Vagina (tissue), 2 donors: ENCODE results near the gene H19. TPM values are rescaled to one million over a fixed set of nuclear protein-coding genes. Genes with fewer than 3 reads are reported as not detected.

Source experiments
- DNase-seq, 2 donors: peaks; one replicate each; pipeline ENCODE4 v3.0.0-alpha.2; 2017; ENCODE audit errors: extremely low spot score in 2 of 2
- H3K27ac ChIP-seq: fragments of 200-600 bp; sonication (generic); one replicate; pipeline ENCODE4 v1.5.1; 2019
- H3K27me3 ChIP-seq: fragments of 200-600 bp; sonication (generic); one replicate; pipeline ENCODE4 v1.5.1; 2019
- H3K36me3 ChIP-seq, 2 donors: fragments of 200-600 bp; sonication (generic); one replicate each; pipeline ENCODE4 v1.5.1; 2017 to 2019
- H3K4me1 ChIP-seq: fragments of 200-600 bp; sonication (generic); one replicate; pipeline ENCODE4 v1.5.1; 2019
- H3K4me3 ChIP-seq, 2 donors: fragments of 200-600 bp; sonication (generic); 1 replicate in 1 of 2; 2 replicates in 1 of 2; pipeline ENCODE4 v1.5.1; 2016 to 2019
- H3K9me3 ChIP-seq: fragments of 200-600 bp; sonication (generic); one replicate; pipeline ENCODE4 v1.5.1; 2019
- POLR2A ChIP-seq, 2 donors: fragments of 450-650 bp; IDR thresholded peaks; one replicate each; pipeline ENCODE4 v1.6.1; 2017; ENCODE audit warnings: antibody characterized with exemption in 2 of 2, mild to moderate bottlenecking in 2 of 2, moderate library complexity in 2 of 2
- POLR2AphosphoS5 ChIP-seq, 2 donors: sonication (generic); formaldehyde crosslinking; IDR thresholded peaks; one replicate each; pipeline ENCODE4 v1.9.0; 2017; ENCODE audit warnings: antibody characterized with exemption in 2 of 2, mild to moderate bottlenecking in 2 of 2, low read depth in 1 of 2; ENCODE audit not compliant: insufficient read depth in 1 of 2
- intact Hi-C: fragments of 100-400 bp; cut with DNase I; formaldehyde crosslinking; loops from one replicate; pipeline ENCODE4 v1.15.1; 2023
- microRNA counts, 2 donors: library from miRNA; unstranded; fragments of <30 nt; microRNA quantifications; one replicate each; lab custom pipeline; 2016 to 2017
- small RNA-seq: library from RNA; depleted of rRNA; stranded (forward); fragments of <200 nt; gene quantifications from one replicate; pipeline ENCODE3, GENCODE V24; 2016
- total RNA-seq: library from RNA; depleted of rRNA; stranded (reverse); fragments of >200 nt; gene quantifications from one replicate; pipeline ENCODE4 v1.2.3, GENCODE V29; 2016
- TF ChIP-seq, protein P1 (sequence below), 3 experiments: fragments of 450-650 bp in 2 of 3; fragments of 200-600 bp in 1 of 3; sonication (generic) in 1 of 3; IDR thresholded peaks; one replicate each; pipeline ENCODE4 v1.5.1; 2017 to 2019; ENCODE audit warnings: antibody characterized with exemption in 3 of 3, mild to moderate bottlenecking in 2 of 3, moderate library complexity in 2 of 3

The H19 gene
- total RNA-seq, 1 donor from 2014 or later, result 252 TPM

DNA sequence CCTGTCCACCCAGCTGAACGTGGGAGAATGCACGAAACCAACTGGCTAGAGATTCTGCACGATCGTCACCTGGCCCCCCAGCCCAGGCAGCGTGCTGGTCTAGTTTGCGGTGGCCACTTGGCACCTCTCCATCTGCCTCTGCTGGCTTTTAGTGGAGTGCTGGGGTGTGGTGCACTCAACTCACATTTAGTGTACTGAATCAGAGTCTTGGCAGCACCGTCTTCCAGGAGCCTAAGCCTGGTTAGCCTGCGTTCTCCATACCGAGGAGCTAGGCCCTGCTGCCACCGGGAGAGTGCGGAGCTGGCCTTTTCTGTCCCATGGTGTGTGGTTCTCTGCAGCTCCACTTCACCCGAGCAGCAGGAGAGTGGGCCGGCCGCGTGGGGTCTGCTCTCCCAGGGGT is 47.7 kb downstream of the H19 start:
- TF ChIP-seq POLR2A (IDR thresholded peaks at IDR 0.05) (no peak), POLR2AphosphoS5 (IDR thresholded peaks at IDR 0.05; ENCODE audit: insufficient read depth in 1 of 2, low read depth in 1 of 2) (no peak)
- TF ChIP-seq, protein P1, sequence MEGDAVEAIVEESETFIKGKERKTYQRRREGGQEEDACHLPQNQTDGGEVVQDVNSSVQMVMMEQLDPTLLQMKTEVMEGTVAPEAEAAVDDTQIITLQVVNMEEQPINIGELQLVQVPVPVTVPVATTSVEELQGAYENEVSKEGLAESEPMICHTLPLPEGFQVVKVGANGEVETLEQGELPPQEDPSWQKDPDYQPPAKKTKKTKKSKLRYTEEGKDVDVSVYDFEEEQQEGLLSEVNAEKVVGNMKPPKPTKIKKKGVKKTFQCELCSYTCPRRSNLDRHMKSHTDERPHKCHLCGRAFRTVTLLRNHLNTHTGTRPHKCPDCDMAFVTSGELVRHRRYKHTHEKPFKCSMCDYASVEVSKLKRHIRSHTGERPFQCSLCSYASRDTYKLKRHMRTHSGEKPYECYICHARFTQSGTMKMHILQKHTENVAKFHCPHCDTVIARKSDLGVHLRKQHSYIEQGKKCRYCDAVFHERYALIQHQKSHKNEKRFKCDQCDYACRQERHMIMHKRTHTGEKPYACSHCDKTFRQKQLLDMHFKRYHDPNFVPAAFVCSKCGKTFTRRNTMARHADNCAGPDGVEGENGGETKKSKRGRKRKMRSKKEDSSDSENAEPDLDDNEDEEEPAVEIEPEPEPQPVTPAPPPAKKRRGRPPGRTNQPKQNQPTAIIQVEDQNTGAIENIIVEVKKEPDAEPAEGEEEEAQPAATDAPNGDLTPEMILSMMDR (IDR thresholded peaks at IDR 0.05), result no peak
- intact Hi-C loops, result no loop called here

DNA sequence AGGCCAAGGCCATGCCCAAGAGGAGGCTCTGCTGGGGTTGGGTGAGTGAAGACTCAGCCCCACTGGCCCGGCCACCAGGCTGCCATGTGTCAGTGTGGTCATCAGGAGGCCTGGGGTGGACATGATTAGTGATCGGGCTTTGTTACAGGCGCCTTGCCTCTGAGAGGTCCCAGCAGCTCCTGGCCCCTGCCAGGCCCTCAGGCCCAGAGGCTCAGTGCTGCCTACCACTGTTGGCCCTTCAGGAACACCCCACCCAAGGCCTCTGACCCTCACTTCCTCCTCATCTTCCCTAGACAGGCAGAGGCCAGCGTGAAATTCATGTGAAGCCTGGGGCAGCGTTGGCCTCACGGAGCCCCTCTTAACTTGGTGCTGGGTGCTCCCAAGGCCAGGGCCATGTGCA is 48.3 kb downstream of the H19 start:
- no peaks in the 10 kb centered on the region for H3K36me3 ChIP-seq
- no peaks in the 10 kb centered on the region for H3K4me1 ChIP-seq
- intact Hi-C loops, result no loop called here
- no peak overlapping the region for H3K27ac ChIP-seq
- DNase-seq, result no peak
- TF ChIP-seq POLR2A (IDR thresholded peaks at IDR 0.05) (no peak), POLR2AphosphoS5 (IDR thresholded peaks at IDR 0.05; ENCODE audit: insufficient read depth in 1 of 2, low read depth in 1 of 2) (no peak)
- TF ChIP-seq, protein P1 (IDR thresholded peaks at IDR 0.05), result no peak
- H3K4me3 ChIP-seq, result no peak overlapping the region
- H3K9me3 ChIP-seq, result no peaks in the 10 kb centered on the region
- H3K27me3 ChIP-seq, result no peaks in the 10 kb centered on the region

More for the DNA sequence above, 47.7 kb downstream of the H19 start:
- Histone ChIP-seq H3K4me1 (no peaks in the 10 kb centered on the region), H3K27me3 (no peaks in the 10 kb centered on the region), H3K9me3 (no peaks in the 10 kb centered on the region), H3K36me3 (no peaks in the 10 kb centered on the region), H3K27ac (no peak overlapping the region), H3K4me3 (no peak overlapping the region)
- DNase-seq, result no peak

DNA sequence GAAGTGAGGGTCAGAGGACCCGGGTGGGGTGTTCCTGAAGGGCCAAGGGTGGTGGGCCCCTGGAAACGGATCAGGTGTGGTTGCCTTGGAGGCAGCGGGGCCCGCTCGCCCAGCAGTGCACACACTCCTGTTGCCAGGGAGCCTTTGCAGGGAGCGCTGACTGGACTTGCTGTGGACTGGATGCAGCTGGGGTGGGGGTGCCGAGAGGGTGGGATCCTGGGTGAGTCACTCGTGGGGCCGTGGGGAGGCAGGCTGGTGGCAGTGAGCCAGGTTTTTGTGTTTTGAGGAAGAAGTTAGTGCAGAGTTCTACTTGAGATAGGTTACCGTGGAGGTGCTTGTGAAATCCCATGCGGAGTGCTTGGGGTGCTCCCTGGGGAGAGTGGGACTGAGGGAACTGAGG is 49.3 kb downstream of the H19 start:
- H3K36me3 ChIP-seq, result no peaks in the 10 kb centered on the region
- H3K4me1 ChIP-seq, result no peaks in the 10 kb centered on the region
- intact Hi-C loops, result no loop called here
- no peak for DNase-seq
- no peaks in the 10 kb centered on the region for H3K9me3 ChIP-seq
- H3K27me3 ChIP-seq, result no peaks in the 10 kb centered on the region
- TF ChIP-seq POLR2AphosphoS5 (IDR thresholded peaks at IDR 0.05; ENCODE audit: insufficient read depth in 1 of 2, low read depth in 1 of 2), result no peak
- H3K4me3 ChIP-seq, result no peak overlapping the region
- no peak overlapping the region for H3K27ac ChIP-seq

DNA sequence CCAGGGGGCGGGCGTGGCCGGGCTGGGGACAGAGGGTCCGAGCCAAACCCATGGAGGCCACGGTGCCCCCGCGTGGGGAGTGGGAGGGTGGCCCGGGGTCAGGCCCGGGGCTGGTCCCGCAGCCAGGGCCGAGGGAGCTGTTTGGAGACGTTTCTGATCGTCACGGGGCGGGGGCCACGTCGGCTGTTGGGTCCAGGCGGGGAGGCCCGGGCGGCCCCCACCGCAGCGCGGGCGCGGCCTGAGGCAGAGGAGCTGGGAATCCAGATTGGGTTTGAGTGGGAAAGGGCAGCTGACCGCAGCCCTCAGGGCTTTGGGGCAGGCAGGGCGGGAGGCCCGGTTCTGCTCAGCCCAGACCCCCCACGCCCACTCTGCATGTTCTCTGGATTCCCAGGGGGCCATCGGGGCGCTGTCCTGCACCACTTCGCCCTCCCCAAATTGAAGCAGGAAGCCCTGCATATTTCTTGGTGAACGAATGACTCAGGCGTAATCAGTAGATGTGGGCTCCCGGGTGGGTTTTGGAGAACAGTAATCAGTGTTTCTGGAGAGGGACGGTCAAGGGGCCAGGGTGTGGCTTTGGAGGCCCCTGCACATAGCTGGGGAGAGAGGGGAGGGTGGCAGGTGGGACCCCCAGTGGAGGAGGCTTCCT is 49.9 kb downstream of the H19 start:
- no peak for DNase-seq
- TF ChIP-seq POLR2AphosphoS5 (IDR thresholded peaks at IDR 0.05; ENCODE audit: insufficient read depth in 1 of 2, low read depth in 1 of 2) (no peak), POLR2A (IDR thresholded peaks at IDR 0.05) (no peak)
- TF ChIP-seq, protein P1 (IDR thresholded peaks at IDR 0.05), result no peak
- intact Hi-C loops, result no loop called here
- H3K27me3 ChIP-seq, result no peaks in the 10 kb centered on the region
- H3K36me3 ChIP-seq, result no peaks in the 10 kb centered on the region
- H3K9me3 ChIP-seq, result no peaks in the 10 kb centered on the region
- H3K4me3 ChIP-seq, result no peak overlapping the region
- H3K4me1 ChIP-seq, result no peaks in the 10 kb centered on the region
- no peak overlapping the region for H3K27ac ChIP-seq

DNA sequence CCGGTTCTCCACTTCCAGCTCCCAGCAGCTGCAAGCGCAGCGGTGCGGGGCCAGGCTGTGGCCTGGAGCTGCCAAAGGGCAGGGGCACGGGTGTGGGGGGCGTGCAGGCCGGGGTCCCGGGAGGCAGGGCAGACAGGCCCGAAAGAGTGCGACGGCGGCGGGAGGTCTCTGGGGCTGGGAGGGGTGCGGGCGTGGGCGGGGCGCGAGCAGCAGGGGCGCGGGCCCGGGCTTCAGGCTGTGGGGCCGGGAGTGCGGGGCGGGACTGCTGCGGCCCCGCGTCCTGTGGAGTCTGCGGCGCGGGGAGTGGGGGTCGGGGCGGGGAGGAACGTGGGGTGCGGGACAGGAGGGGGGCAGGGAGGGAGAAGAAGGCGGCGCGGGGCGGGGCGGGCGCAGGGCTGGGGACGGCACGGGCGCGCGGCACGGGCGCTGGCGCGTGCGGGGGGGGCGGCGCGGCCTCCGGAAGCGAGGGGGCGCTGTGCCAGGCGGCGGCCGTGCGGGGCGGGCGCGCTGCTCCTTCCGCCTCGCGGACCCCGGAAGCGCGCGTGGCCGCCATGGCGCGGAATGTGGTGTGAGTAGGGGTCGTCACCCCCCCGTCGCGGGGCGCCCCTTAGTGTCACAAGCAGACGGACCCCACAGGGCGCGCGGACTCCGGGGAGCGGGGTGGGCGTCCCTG is 50.7 kb downstream of the H19 start, which contains the start of gene MRPL23:
Gene MRPL23 (plus strand): TSS at position 521 of the 673 bp plus-strand sequence. CDS start 31 bp downstream, at position 552.
- intact Hi-C loops, result no loop called here
- no peaks in the 10 kb centered on the region for H3K27me3 ChIP-seq
- H3K27ac ChIP-seq, result no peak within 1 kb of the TSS
- no peaks in the 10 kb centered on the region for H3K9me3 ChIP-seq
- TF ChIP-seq, protein P1 (IDR thresholded peaks at IDR 0.05), result no peak
- TF ChIP-seq POLR2AphosphoS5 (IDR thresholded peaks at IDR 0.05; ENCODE audit: insufficient read depth in 1 of 2, low read depth in 1 of 2) (no peak), POLR2A (IDR thresholded peaks at IDR 0.05) (no peak)
- DNase-seq, result no peak
- H3K4me1 ChIP-seq, result no peaks in the 10 kb centered on the region
- no peak within 1 kb of the TSS for H3K4me3 ChIP-seq
- no peaks in the 10 kb centered on the region for H3K36me3 ChIP-seq

MicroRNA genes within 50 kb of the gene (microRNA counts, 767-probe panel; counts per million panel counts)
- 238 to 261 counts per million in 2 donors for microRNA hsa-miR-675-5p (lab: Ali Mortazavi, UCI)

Small RNA genes within 50 kb of the gene (small RNA-seq; reads per million reads assigned to genes)
- not detected for gene RF01972
- not detected for gene RF01973

Other genes with a start within 250 kb of the H19 start
- gene IFITM10, start 247.2 kb downstream of the H19 start, total RNA-seq, result 4.9 TPM
- 508 TPM for gene CTSD, start 233.9 kb downstream of the H19 start, total RNA-seq
- 1.2 TPM for gene SYT8, start 162.9 kb downstream of the H19 start, total RNA-seq
- not detected for gene TNNI2, start 158.9 kb downstream of the H19 start, total RNA-seq
- 32.7 TPM for gene LSP1, start 144.8 kb downstream of the H19 start, total RNA-seq
- gene PRR33, start 105.9 kb downstream of the H19 start, total RNA-seq, result not detected
- gene TNNT3, start 78.1 kb downstream of the H19 start, total RNA-seq, result 20.4 TPM
- 148 TPM for gene MRPL23, start 50.5 kb downstream of the H19 start, total RNA-seq
- 56.5 TPM for gene IGF2, start 141.5 kb upstream of the H19 start, total RNA-seq
- not detected for gene INS, start 163.4 kb upstream of the H19 start, total RNA-seq
- gene TH, start 174.0 kb upstream of the H19 start, total RNA-seq, result 21.9 TPM